AG09309 (cell line): ENCODE data around the gene USP34.

ENCODE experiments used
- DNase-seq: peaks from one replicate; pipeline ENCODE4 v3.0.0-alpha.2; 2010; ENCODE audit warnings: low read depth
- H3K4me3 ChIP-seq: 2 replicates; pipeline ENCODE4 v1.5.1; 2011; ENCODE audit warnings: mild to moderate bottlenecking, low read depth, low read length, moderate library complexity; ENCODE audit not compliant: control insufficient read depth
- CTCF ChIP-seq: IDR thresholded peaks from 2 replicates; pipeline ENCODE4 v1.5.1; 2011; ENCODE audit warnings: mild to moderate bottlenecking, low read depth, low read length, inconsistent platforms; ENCODE audit not compliant: insufficient read depth, control insufficient read depth; ENCODE audit errors: missing control alignments

Gene USP34

GRCh38 chr2:61291851-61292575, 178.9 kb downstream of the USP34 start:
- H3K4me3 ChIP-seq, result no peak overlapping the region
- no peak for TF ChIP-seq CTCF
- no peak for DNase-seq

GRCh38 chr2:61288070-61288841, 182.6 kb downstream of the USP34 start:
- TF ChIP-seq CTCF, result no peak

GRCh38 chr2:61287254-61287653, 183.6 kb downstream of the USP34 start:
- no peak for DNase-seq
- no peak overlapping the region for H3K4me3 ChIP-seq

More at GRCh38 chr2:61288070-61288841, 182.6 kb downstream of the USP34 start:
- DNase-seq, result no peak
- no peak overlapping the region for H3K4me3 ChIP-seq

GRCh38 chr2:61283443-61284160, 187.3 kb downstream of the USP34 start:
- DNase-seq, result no peak
- TF ChIP-seq CTCF, result no peak

More at GRCh38 chr2:61287254-61287653, 183.6 kb downstream of the USP34 start:
- no peak for TF ChIP-seq CTCF

GRCh38 chr2:61282104-61282590, 188.7 kb downstream of the USP34 start:
- DNase-seq, result no peak
- no peak for TF ChIP-seq CTCF
- no peak overlapping the region for H3K4me3 ChIP-seq

More at GRCh38 chr2:61283443-61284160, 187.3 kb downstream of the USP34 start:
- no peak overlapping the region for H3K4me3 ChIP-seq

GRCh38 chr2:61281321-61281720, 189.6 kb downstream of the USP34 start:
- DNase-seq, result no peak
- no peak overlapping the region for H3K4me3 ChIP-seq
- no peak for TF ChIP-seq CTCF
